ENCODE data around the gene KIAA1958.

DNA sequence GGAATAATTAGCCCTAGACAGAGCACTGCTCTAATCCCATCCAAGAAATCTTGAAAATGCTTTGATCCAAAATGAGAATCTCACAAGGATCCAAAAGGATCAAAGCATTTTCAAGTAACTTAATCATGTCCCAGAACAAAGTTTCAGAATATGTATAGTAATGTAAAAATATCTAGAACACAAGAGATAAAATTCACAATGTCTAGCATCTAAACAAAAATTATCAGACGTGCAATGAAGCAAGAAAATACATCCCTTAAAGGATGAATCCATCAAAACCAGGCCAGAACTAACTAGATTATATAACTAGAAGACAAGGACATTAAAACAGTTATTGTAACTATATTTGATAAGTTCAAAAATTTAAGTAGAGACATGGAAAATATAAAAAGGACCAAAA lies 162.0 kb downstream of the KIAA1958 start:
- TF ChIP-seq FOSL1 (IDR thresholded peaks at IDR 0.05; ENCODE audit: insufficient read depth, low read depth, low read length) (no peak), SIN3A (conservative IDR thresholded peaks at IDR 0.05 in 1 of 2, IDR thresholded peaks at IDR 0.05 in 1 of 2; ENCODE audit: low read depth in 1 of 2, low read length in 2 of 2) (no peak), RNF2 (IDR thresholded peaks at IDR 0.05; ENCODE audit: borderline replicate concordance, low read depth, low read length, missing control alignments, poor library complexity, severe bottlenecking) (no peak), POLR2AphosphoS5 (IDR thresholded peaks at IDR 0.05; ENCODE audit: low read depth, low read length) (no peak), POLR2A (IDR thresholded peaks at IDR 0.05; ENCODE audit: control extremely low read depth in 1 of 2, low read depth in 2 of 2, low read length in 2 of 2) (no peak), SIX5 (IDR thresholded peaks at IDR 0.05; ENCODE audit: low read depth, low read length) (no peak), CHD1 (IDR thresholded peaks at IDR 0.05; ENCODE audit: low read depth, low read length) (no peak), SP1 (IDR thresholded peaks at IDR 0.05; ENCODE audit: low read depth, low read length) (no peak)
- TF ChIP-seq, protein P1, sequence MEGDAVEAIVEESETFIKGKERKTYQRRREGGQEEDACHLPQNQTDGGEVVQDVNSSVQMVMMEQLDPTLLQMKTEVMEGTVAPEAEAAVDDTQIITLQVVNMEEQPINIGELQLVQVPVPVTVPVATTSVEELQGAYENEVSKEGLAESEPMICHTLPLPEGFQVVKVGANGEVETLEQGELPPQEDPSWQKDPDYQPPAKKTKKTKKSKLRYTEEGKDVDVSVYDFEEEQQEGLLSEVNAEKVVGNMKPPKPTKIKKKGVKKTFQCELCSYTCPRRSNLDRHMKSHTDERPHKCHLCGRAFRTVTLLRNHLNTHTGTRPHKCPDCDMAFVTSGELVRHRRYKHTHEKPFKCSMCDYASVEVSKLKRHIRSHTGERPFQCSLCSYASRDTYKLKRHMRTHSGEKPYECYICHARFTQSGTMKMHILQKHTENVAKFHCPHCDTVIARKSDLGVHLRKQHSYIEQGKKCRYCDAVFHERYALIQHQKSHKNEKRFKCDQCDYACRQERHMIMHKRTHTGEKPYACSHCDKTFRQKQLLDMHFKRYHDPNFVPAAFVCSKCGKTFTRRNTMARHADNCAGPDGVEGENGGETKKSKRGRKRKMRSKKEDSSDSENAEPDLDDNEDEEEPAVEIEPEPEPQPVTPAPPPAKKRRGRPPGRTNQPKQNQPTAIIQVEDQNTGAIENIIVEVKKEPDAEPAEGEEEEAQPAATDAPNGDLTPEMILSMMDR (IDR thresholded peaks at IDR 0.05; ENCODE audit: control extremely low read depth in 1 of 3, insufficient read depth in 1 of 3, low read depth in 1 of 3, low read length in 3 of 3) = no peak

Data from H1 (cell line).